ENCODE measurements around the gene RGS19. TPM values are rescaled to one million over a fixed set of nuclear protein-coding genes. Genes with fewer than 3 reads are reported as not detected.

RGS19 gene
- total RNA-seq, 1 experiment from 2014 or later = 32.0 TPM

GRCh38 chr20:64092258-64093012, 13.1 kb upstream of the RGS19 start:
- CTCF ChIA-PET = interaction anchor here (0.6 kb wide), 1 partner anchor 23 kb away, joined by 3 read pairs; no protein-coding TSS in a partner anchor

GRCh38 chr20:64091770-64092169, 12.5 kb upstream of the RGS19 start:
- TF ChIP-seq CTCF (IDR thresholded peaks at IDR 0.05) = no peak
- TF ChIP-seq SIN3A (IDR thresholded peaks at IDR 0.05; ENCODE audit: borderline replicate concordance, insufficient read depth, low read depth, low read length) = no peak
- TF ChIP-seq POLR2AphosphoS5 (IDR thresholded peaks at IDR 0.05; ENCODE audit: low read depth, low read length) = no peak
- no peak for TF ChIP-seq REST (IDR thresholded peaks at IDR 0.05; ENCODE audit: insufficient read depth in 1 of 2, low read depth in 2 of 2, low read length in 1 of 2)
- no peak for TF ChIP-seq TCF7L2 (IDR thresholded peaks at IDR 0.05; ENCODE audit: low read depth, low read length)
- Histone ChIP-seq H3K36me3 (ENCODE audit: control insufficient read depth, insufficient read depth, low read length) (no peaks in the 10 kb centered on the region), H3K4me3 (ENCODE audit: low read depth in 2 of 2, low read length in 2 of 2) (no peak overlapping the region), H3K4me1 (ENCODE audit: control insufficient read depth, insufficient read depth, low read length) (no peaks in the 10 kb centered on the region), H3K27ac (ENCODE audit: low read length) (no peak overlapping the region), H3K9me3 (ENCODE audit: control insufficient read depth, insufficient read depth, low read depth, low read length) (no peaks in the 10 kb centered on the region), H3K27me3 (ENCODE audit: control insufficient read depth, insufficient read depth, low read length) (no peaks in the 10 kb centered on the region)
- ATAC-seq (peak; percentile 39; the same call in 1 of the 2 replicates), DNase-seq (ENCODE audit: low read depth, low spot score) (no peak)
- no TSS peak for BruUV-seq (replicated peaks)
- intact Hi-C loops (cut with micrococcal nuclease; ENCODE audit: unreplicated experiment) (no loop called here), in situ Hi-C loops (cut with HindIII; ENCODE audit: low pct_unique_long_range_greater_than_20kb, low sequenced_read_pairs) (no loop called here)
- CTCF ChIA-PET = interaction anchor here (0.6 kb wide), 1 partner anchor 24 kb away, joined by 3 read pairs; no protein-coding TSS in a partner anchor
- POLR2A ChIA-PET = interaction anchor here (0.7 kb wide), 1 partner anchor 10 kb away, joined by 3 read pairs; no protein-coding TSS in a partner anchor

More at GRCh38 chr20:64092258-64093012, 13.1 kb upstream of the RGS19 start:
- no peak for DNase-seq (ENCODE audit: low read depth, low spot score)
- POLR2A ChIA-PET = interaction anchor here (0.7 kb wide), 1 partner anchor 9 kb away, joined by 3 read pairs; no protein-coding TSS in a partner anchor
- H3K9me3 ChIP-seq (ENCODE audit: control insufficient read depth, insufficient read depth, low read depth, low read length) = no peaks in the 10 kb centered on the region
- in situ Hi-C loops (cut with HindIII; ENCODE audit: low pct_unique_long_range_greater_than_20kb, low sequenced_read_pairs) (no loop called here), intact Hi-C loops (cut with micrococcal nuclease; ENCODE audit: unreplicated experiment) (no loop called here)
- H3K4me3 ChIP-seq (ENCODE audit: low read depth in 2 of 2, low read length in 2 of 2) = no peak overlapping the region
- H3K4me1 ChIP-seq (ENCODE audit: control insufficient read depth, insufficient read depth, low read length) = no peaks in the 10 kb centered on the region
- peak; percentile 69 for ATAC-seq
- no peaks in the 10 kb centered on the region for H3K36me3 ChIP-seq (ENCODE audit: control insufficient read depth, insufficient read depth, low read length)
- H3K27me3 ChIP-seq (ENCODE audit: control insufficient read depth, insufficient read depth, low read length) = no peaks in the 10 kb centered on the region
- no peak overlapping the region for H3K27ac ChIP-seq (ENCODE audit: low read length)
- no TSS peak for BruUV-seq (replicated peaks)
- TF ChIP-seq REST (IDR thresholded peaks at IDR 0.05; ENCODE audit: insufficient read depth in 1 of 2, low read depth in 2 of 2, low read length in 1 of 2) (0 out of 4 replicates have a peak, but pooled peaks of 1 of the 2 experiments have one; percentile 34), SIN3A (IDR thresholded peaks at IDR 0.05; ENCODE audit: borderline replicate concordance, insufficient read depth, low read depth, low read length) (no peak)

All from Panc1 (cell line).